Muscle layer of colon (tissue), 2 donors: ENCODE data around the gene SHISA8.
A peak's percentile ranks its signal among the peaks of the same experiment; 100 is the strongest.

Experiments used
- H3K27ac ChIP-seq: one replicate; pipeline ENCODE4 v1.7.0; 2013; ENCODE audit warnings: low read depth, mild to moderate bottlenecking, low read length, moderate library complexity
- H3K27me3 ChIP-seq, 2 donors: one replicate each; pipeline ENCODE4 v1.7.0; 2013; ENCODE audit warnings: low read length in 2 of 2, mild to moderate bottlenecking in 2 of 2; ENCODE audit not compliant: insufficient read depth in 2 of 2, control insufficient read depth in 1 of 2
- H3K36me3 ChIP-seq: one replicate; pipeline ENCODE4 v1.7.0; 2013; ENCODE audit warnings: mild to moderate bottlenecking, low read length; ENCODE audit not compliant: insufficient read depth
- H3K4me1 ChIP-seq: one replicate; pipeline ENCODE4 v1.7.0; 2013; ENCODE audit warnings: mild to moderate bottlenecking, low read length; ENCODE audit not compliant: insufficient read depth
- H3K4me3 ChIP-seq, 2 donors: one replicate each; pipeline ENCODE4 v1.7.0; 2013; ENCODE audit warnings: low read length in 2 of 2, low read depth in 1 of 2, mild to moderate bottlenecking in 1 of 2, moderate library complexity in 1 of 2
- H3K9ac ChIP-seq: one replicate; pipeline ENCODE4 v1.7.0; 2013; ENCODE audit warnings: low read length
- H3K9me3 ChIP-seq: one replicate; pipeline ENCODE4 v1.7.0; 2013; ENCODE audit warnings: mild to moderate bottlenecking, low read length
- donor health status: abdominal sarcoma.
- donor health status: Adenocarcinoma of cecum.

SHISA8 gene

DNA sequence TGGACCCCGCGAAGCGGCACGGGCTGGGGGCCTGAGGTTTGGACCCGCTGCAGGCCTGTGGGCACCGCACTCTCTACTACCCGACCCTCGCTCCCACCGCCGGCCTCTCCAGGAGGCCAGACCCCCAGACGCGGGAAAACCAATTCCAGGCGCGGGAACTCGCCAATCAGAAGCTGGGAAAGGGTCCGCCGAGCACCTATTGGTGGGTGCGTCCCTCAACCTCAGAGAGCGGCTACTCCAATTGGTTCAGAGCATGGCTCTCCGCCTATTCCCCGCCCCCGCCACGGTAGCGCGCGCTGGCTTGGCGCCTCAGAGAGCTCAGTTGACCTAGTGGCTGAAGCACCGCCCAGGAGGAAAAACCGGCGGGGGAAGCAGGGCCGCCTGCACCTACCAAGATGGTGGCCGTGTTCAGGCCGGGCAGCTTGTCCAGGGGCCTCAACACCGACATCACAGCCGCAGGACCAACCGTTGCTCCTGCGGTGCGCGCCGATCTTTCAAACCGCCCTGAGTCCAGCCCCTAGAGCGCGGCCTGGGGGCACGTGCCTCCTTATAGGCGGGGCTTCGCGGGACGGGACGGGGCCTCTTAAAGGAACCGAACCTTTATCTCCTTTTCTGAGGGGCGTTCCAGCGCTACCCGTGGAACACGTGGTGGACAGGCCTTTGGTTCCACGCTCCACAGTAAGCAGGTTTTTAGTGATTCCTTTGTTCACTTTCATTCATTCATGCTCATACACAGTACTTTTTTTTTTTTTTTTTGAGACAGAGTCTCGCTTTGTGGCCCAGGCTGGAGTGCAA is 32.0 kb upstream of the SHISA8 start, which contains the start of gene CENPM:
Gene CENPM, minus strand, starts transcription at position 524 of the 795 bp plus-strand sequence. Its CDS starts 76 bp downstream, at position 448.
- no peaks in the 10 kb centered on the region for H3K4me1 ChIP-seq
- H3K9ac ChIP-seq, result no peak within 1 kb of the TSS
- peak within 1 kb of the TSS; percentile 12 for H3K27ac ChIP-seq
- no peaks in the 10 kb centered on the region for H3K9me3 ChIP-seq
- H3K4me3 ChIP-seq, result peak within 1 kb of the TSS; percentile 49 to 67
- no peaks in the 10 kb centered on the region for H3K36me3 ChIP-seq
- H3K27me3 ChIP-seq, result peaks cover 0 to 11% of the 10 kb centered on the region in 2 donors

DNA sequence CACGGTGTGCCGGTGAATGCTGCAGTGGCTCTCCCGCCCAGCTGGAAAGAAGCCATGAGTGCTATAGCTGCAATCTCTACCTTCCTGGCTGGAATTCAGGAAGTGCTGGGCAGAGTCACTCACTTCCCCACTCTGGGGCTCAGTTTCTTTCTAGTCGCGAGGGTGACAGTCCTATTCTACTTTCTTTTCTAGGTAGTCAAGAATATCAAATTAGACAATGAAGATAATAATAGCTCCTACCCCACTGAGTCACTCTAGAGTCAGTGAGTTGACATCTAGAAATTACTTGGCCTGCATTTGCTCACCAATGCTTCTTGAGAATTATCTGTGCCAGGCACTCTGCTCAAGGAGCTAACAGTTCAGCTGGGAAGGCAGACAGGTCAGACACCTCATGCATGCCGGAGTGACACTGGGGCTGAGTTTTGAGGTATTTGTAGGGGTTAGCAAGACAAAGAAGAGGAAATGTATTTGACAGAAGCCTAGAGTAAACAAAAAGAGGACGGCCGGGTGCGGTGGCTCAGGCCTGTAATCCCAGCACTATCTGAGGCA is 28.9 kb upstream of the SHISA8 start:
- Histone ChIP-seq H3K9me3 (no peaks in the 10 kb centered on the region), H3K27ac (no peak overlapping the region), H3K36me3 (no peaks in the 10 kb centered on the region), H3K4me3 (no peak overlapping the region), H3K9ac (no peak overlapping the region), H3K27me3 (peaks cover 0 to 10% of the 10 kb centered on the region in 2 donors), H3K4me1 (peaks cover 12% of the 10 kb centered on the region)

DNA sequence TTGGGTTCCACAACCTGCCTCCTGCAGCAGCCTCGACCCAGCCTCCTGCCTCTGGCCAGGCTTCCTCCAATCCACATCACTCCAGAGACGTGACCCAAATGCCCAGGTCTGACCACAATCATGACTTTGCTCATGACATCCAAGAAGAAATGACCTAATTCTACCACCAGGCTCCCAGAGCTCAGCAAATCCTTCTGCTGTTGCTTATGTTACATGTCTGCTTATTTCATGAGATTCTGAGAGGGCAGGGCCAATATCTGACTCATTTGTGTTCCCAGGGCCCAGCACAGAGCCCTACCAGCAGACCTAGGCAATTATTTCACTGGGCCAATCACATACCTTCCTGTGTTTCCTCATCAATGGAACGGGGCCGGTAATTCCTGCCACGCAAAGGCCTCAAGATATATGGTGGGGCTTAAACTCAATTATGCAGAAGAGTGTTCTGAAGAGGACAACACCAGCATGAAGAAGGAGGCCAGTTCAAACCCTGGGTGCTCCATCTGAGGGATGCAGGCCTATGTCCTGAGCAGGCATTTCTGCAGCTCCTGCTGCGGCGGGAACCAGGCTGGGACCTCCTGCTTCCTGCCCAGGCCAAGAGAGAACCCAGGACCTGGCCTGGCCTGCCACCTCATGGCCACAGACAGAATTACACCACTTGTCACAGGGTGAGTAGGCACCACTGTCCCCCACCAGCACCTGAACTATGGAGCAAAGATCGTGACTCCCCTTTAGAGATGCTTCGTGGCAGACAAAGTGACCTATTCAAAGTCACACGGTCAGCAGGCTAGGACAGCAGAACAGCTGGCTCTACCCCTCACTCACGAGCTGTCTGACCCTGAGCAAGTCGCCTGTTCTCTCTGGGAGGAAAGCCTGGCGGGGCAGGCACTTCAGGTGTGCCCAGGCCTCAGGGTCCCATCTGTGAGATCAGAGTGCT is 26.2 kb upstream of the SHISA8 start:
- H3K9ac ChIP-seq, result no peak overlapping the region
- H3K4me1 ChIP-seq, result peaks cover 14% of the 10 kb centered on the region
- no peak overlapping the region for H3K4me3 ChIP-seq
- H3K36me3 ChIP-seq, result no peaks in the 10 kb centered on the region
- H3K9me3 ChIP-seq, result no peaks in the 10 kb centered on the region
- no peak overlapping the region for H3K27ac ChIP-seq
- peaks cover 0 to 6% of the 10 kb centered on the region in 2 donors for H3K27me3 ChIP-seq

DNA sequence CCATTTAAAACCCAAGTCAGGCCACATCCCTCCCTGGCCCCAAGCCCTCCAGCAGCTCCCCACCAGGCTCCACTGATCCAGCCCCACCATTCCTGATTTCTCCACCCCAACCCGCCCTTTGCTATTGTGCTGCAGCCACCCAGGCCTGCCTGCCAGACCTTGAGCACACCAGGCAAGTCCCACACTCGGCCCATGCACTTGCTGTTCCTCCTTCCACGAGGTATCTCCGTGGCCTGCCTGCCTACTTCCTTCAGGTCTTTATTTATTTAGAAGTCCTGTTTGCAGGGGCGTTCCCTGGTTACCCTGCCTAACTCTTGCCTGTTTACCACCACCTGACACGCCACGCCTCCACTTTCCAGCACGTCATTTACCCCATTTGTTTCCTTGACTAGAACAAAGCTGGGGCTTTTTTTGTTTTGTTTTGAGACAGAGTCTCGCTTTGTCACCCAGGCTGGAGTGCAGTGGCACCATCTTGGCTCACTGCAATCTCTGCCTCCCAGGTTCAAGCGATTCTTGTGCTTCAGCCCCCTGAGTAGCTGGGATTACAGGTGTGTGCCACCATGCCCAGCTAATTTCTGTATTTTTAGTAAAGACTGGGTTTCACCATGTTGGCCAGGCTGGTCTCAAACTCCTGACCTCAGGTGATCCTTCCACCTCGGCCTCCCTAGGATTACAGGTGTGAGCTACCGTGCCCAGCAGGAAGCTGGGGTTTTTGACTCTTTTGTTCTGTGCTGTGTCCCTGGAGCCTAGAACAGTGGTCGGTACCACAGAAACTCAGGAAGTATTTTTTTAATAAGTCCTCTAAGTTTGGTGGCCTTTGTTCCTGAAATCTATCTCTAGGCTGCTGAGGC is 25.3 kb upstream of the SHISA8 start:
- H3K4me3 ChIP-seq, result no peak overlapping the region
- peaks cover 14% of the 10 kb centered on the region for H3K4me1 ChIP-seq
- H3K27ac ChIP-seq, result no peak overlapping the region
- H3K9me3 ChIP-seq, result no peaks in the 10 kb centered on the region
- H3K36me3 ChIP-seq, result no peaks in the 10 kb centered on the region
- no peaks in the 10 kb centered on the region for H3K27me3 ChIP-seq
- no peak overlapping the region for H3K9ac ChIP-seq

DNA sequence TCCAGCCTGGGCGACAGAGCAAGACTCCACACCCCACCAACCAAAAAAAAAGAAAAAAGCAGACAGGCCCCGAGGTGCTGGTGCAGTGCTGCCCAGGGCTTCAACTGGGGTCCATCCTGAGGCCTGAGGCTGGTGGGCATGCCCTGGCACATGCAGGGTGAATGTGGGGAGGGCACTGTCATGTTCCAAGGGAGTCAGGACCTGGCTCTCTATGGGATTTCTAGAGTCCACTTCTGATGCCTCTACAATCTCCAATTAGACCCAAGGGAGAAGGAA is 22.0 kb upstream of the SHISA8 start:
- H3K27ac ChIP-seq, result no peak overlapping the region
- no peaks in the 10 kb centered on the region for H3K27me3 ChIP-seq
- H3K4me3 ChIP-seq, result no peak overlapping the region
- H3K4me1 ChIP-seq, result peaks cover 14% of the 10 kb centered on the region
- no peaks in the 10 kb centered on the region for H3K36me3 ChIP-seq
- H3K9ac ChIP-seq, result no peak overlapping the region
- no peaks in the 10 kb centered on the region for H3K9me3 ChIP-seq

DNA sequence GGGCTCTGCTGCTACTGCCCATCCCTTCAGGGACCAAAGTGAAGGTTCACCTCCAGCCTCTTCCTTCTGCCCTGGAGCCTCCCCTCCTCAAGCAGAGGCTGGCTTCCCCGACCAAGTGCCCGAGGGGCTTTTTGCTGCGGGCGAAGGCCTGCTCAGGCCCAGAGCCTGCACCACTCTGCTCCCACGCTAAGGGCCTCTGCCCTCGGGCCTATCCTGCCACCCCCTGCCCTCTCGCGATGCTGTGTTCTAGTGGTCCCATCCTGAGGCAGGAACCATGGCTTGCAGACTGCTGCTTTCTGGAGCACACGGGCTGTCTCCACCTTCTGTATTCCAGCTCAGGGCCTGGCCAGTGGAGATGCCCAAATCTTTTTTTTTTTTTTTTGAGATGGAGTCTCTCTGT is 20.6 kb upstream of the SHISA8 start:
- Histone ChIP-seq H3K9ac (no peak overlapping the region), H3K27ac (no peak overlapping the region), H3K9me3 (no peaks in the 10 kb centered on the region), H3K4me1 (peaks cover 8% of the 10 kb centered on the region), H3K36me3 (no peaks in the 10 kb centered on the region), H3K27me3 (no peaks in the 10 kb centered on the region), H3K4me3 (no peak overlapping the region)

DNA sequence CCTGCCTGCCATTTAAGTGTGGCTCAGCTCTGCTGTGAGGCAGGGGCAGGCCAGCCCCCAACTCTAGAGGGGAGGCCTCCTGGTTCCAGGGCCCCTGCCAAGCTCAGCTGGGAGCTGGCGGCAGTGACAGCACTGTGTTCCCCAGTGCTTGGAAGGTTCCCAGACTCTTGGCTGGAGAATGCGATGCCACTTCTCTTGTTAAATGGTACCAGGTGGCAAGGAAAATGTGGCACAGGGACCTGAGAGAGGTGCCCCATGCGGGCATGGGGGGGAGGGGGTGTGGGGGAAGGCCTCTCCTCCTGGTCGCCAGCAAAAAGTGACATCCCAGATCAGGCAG is 20.1 kb upstream of the SHISA8 start:
- no peaks in the 10 kb centered on the region for H3K9me3 ChIP-seq
- H3K9ac ChIP-seq, result no peak overlapping the region
- no peak overlapping the region for H3K4me3 ChIP-seq
- no peaks in the 10 kb centered on the region for H3K27me3 ChIP-seq
- H3K36me3 ChIP-seq, result no peaks in the 10 kb centered on the region
- peaks cover 8% of the 10 kb centered on the region for H3K4me1 ChIP-seq
- no peak overlapping the region for H3K27ac ChIP-seq

DNA sequence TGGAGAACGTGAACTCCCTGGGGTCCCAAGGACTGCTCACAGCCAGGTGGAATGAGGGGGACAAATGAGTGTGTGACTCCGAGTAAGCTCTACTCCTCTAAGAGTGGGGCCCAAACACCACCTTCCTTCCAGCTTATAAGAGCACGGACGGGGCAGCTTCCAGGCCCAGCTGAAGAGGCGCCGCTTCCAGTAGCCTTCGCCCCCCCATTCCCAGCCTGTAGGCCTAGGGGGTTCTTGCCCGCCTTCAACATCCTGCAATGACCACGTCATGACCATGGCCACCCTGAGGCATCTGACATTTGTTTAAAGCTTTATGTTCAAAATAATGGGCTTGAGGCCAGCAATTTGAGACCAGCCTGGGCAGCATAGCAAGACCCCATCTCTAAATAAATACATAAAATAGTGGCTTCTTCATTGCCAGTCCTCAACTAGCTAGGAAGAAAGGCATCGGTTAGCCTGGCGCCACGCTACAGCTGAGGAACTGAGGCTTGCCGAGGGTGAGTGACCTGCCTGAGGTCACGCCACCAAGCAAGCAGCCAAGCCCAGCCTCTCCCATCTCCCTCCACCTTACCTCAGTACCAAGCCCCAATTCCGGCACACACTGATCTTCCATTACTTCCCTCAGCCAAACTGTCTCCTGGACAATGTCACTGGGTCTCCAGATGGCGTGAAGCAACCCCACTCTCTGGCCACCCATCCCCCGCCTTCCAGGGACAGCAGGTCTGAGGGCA is 19.6 kb upstream of the SHISA8 start:
- Histone ChIP-seq H3K36me3 (no peaks in the 10 kb centered on the region), H3K27me3 (no peaks in the 10 kb centered on the region), H3K4me1 (peaks cover 8% of the 10 kb centered on the region), H3K9ac (no peak overlapping the region), H3K27ac (no peak overlapping the region), H3K9me3 (no peaks in the 10 kb centered on the region), H3K4me3 (no peak overlapping the region)

DNA sequence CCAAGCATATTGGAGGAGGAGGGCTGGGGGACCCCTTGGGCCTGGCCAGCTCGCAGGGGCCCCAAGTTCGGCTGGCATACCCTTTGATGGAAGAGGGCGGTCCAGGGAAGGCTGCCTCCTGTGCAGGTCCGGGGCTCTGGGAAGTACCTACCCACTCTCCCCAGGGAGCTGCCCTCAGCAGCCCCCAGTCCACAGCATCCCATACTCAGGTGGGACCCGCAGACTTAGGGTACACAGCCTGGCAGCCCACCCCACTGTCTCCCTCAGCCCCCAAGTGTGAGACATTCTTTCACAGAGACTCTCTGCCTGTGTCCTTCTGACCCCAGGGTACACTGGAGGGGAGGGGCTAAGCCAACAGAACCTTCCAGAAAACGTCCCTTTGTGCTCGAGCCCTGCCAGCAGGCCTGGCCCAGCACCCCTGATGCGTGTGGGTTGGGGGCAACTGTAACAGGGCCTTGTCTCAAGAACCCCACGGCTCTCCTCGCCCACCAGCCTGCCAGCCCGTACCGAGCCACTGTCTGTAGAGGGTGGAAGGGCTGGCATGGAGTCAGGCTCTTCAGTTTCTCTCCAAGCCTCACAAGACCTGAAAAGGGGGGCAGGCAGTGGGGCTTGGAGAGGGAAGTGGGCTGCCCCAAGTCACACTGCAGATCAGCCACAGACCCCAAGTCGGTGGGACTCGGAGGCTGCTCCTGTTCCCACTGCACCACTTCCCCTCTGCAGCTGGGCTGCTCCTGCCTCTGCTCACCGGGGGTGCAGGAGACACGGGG is 18.7 kb upstream of the SHISA8 start:
- Histone ChIP-seq H3K27ac (no peak overlapping the region), H3K27me3 (no peaks in the 10 kb centered on the region), H3K36me3 (no peaks in the 10 kb centered on the region), H3K4me1 (peaks cover under 1% of the 10 kb centered on the region), H3K4me3 (no peak overlapping the region), H3K9ac (no peak overlapping the region), H3K9me3 (no peaks in the 10 kb centered on the region)

DNA sequence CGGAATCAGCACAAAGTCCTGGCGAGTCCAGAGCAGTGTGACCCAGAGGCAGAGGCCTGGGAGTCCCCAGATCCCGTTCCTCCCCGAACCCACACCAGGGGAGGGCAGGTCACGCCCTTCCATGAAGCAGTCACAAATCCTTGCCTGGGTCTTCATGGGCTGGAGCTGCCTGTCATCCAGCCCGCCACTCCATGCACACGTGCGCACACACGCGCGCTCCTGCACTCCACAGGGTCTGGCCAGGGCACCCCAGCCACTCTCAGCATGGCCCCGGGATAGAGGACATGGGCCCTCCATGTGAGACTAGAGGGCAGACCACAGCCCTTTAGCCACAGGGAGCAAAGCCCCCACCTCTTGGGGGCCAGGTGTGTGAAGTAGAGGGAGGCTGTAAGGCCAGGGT is 17.5 kb upstream of the SHISA8 start:
- Histone ChIP-seq H3K36me3 (no peaks in the 10 kb centered on the region), H3K4me1 (no peaks in the 10 kb centered on the region)

More for the DNA sequence above, 17.5 kb upstream of the SHISA8 start:
- H3K27ac ChIP-seq, result no peak overlapping the region
- no peak overlapping the region for H3K4me3 ChIP-seq
- H3K27me3 ChIP-seq, result no peaks in the 10 kb centered on the region
- H3K9me3 ChIP-seq, result no peaks in the 10 kb centered on the region
- no peak overlapping the region for H3K9ac ChIP-seq
